SU-DHL-6 (cell line): ENCODE results near the gene SEMA6D.

ENCODE experiments used
- H2AFZ ChIP-seq: fragments of 200-600 bp; sonication (generic); 2 replicates; pipeline ENCODE4 v1.6.1; 2014; ENCODE audit warnings: low read depth, mild to moderate bottlenecking, moderate library complexity, mixed read lengths, antibody characterized with exemption, low read length; ENCODE audit not compliant: severe bottlenecking
- H3F3A ChIP-seq: fragments of 200-600 bp; shearing (Covaris generic); 2 replicates; pipeline ENCODE4 v1.6.0; 2016; ENCODE audit warnings: antibody characterized with exemption, mild to moderate bottlenecking; ENCODE audit not compliant: insufficient read depth
- H3K27ac ChIP-seq: fragments of 200-600 bp; sonication (generic); 2 replicates; pipeline ENCODE4 v1.5.1; 2016; ENCODE audit warnings: low read depth, mild to moderate bottlenecking, low read length, moderate library complexity, mixed read lengths
- H3K27me3 ChIP-seq: fragments of 200-600 bp; sonication (generic), shearing (Covaris generic); 2 replicates; pipeline ENCODE4 v1.6.0; 2014; ENCODE audit warnings: mild to moderate bottlenecking, low read length
- H3K36me3 ChIP-seq: fragments of 200-600 bp; sonication (generic); 2 replicates; pipeline ENCODE4 v1.6.1; 2014; ENCODE audit warnings: mild to moderate bottlenecking, low read length, mixed read lengths
- H3K4me2 ChIP-seq: fragments of 300-600, 200-600 bp; shearing (Covaris generic), sonication (generic); 2 replicates; pipeline ENCODE4 v1.6.0; 2014; ENCODE audit warnings: low read length, low read depth, mild to moderate bottlenecking; ENCODE audit not compliant: poor library complexity, severe bottlenecking
- H3K4me3 ChIP-seq: fragments of 200-600 bp; sonication (generic); 2 replicates; pipeline ENCODE4 v1.5.1; 2014; ENCODE audit warnings: antibody characterized with exemption, low read length, mild to moderate bottlenecking, mixed read lengths; ENCODE audit not compliant: insufficient read depth, poor library complexity, severe bottlenecking
- H3K79me2 ChIP-seq: fragments of 200-600 bp; sonication (generic); 2 replicates; pipeline ENCODE4 v1.6.1; 2014; ENCODE audit warnings: mild to moderate bottlenecking, low read length, moderate library complexity; ENCODE audit not compliant: insufficient read depth
- H3K9ac ChIP-seq: fragments of 200-600 bp; sonication (generic); 2 replicates; pipeline ENCODE4 v1.7.0; 2014; ENCODE audit warnings: mild to moderate bottlenecking, low read length
- H3K9me2 ChIP-seq: fragments of 200-600 bp; sonication (generic); replicated peaks from 2 replicates; pipeline ENCODE4 v1.6.1; 2014; ENCODE audit warnings: low read length; ENCODE audit not compliant: insufficient read depth
- H3K9me3 ChIP-seq: fragments of 200-600 bp; sonication (generic); 2 replicates; pipeline ENCODE4 v1.6.1; 2014; ENCODE audit warnings: low read length, mixed read lengths; ENCODE audit not compliant: insufficient read depth
- H4K20me1 ChIP-seq: fragments of 200-600 bp; sonication (generic); 2 replicates; pipeline ENCODE4 v1.6.1; 2014; ENCODE audit warnings: low read depth, mild to moderate bottlenecking, antibody characterized with exemption, low read length, moderate library complexity, mixed read lengths
- EZH2phosphoT487 ChIP-seq: fragments of 200-600 bp; sonication (generic), shearing (Covaris generic); conservative IDR thresholded peaks from 2 replicates; pipeline ENCODE4 v1.6.1; 2018; ENCODE audit warnings: mild to moderate bottlenecking, antibody characterized with exemption, low read length, moderate library complexity, mixed read lengths
- TF ChIP-seq, protein P1 (sequence below): fragments of 200-600 bp; sonication (generic); IDR thresholded peaks from one replicate; pipeline ENCODE4 v1.5.1; 2017; ENCODE audit warnings: antibody characterized with exemption, mild to moderate bottlenecking, low read length, moderate library complexity; ENCODE audit not compliant: insufficient read depth, poor library complexity, severe bottlenecking

SEMA6D gene

DNA sequence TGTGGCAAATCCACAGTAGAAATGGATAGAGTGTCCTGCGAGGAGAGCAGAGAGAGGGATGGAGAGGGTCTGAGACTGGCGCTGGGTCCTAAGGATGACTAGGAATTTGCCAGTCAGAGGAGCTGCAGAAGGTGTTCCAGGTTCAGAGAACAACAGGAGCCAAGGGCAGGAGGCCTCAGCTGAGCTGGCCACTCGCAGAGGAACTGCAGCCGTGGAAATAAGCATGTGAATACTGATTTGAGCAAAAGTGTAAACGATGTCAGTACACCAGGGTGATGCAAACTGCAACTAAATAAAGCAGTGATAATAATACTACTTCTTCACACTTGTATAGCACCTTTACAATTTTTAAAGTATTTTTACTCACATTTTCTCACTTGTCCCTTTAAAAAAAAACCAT lies 24.6 kb downstream of the SEMA6D start:
- H3K27ac ChIP-seq = no peak overlapping the region
- no peak overlapping the region for H3K9ac ChIP-seq
- no peaks in the 10 kb centered on the region for H3F3A ChIP-seq
- no peaks in the 10 kb centered on the region for H4K20me1 ChIP-seq
- no peak overlapping the region for H3K4me2 ChIP-seq
- TF ChIP-seq, protein P1, sequence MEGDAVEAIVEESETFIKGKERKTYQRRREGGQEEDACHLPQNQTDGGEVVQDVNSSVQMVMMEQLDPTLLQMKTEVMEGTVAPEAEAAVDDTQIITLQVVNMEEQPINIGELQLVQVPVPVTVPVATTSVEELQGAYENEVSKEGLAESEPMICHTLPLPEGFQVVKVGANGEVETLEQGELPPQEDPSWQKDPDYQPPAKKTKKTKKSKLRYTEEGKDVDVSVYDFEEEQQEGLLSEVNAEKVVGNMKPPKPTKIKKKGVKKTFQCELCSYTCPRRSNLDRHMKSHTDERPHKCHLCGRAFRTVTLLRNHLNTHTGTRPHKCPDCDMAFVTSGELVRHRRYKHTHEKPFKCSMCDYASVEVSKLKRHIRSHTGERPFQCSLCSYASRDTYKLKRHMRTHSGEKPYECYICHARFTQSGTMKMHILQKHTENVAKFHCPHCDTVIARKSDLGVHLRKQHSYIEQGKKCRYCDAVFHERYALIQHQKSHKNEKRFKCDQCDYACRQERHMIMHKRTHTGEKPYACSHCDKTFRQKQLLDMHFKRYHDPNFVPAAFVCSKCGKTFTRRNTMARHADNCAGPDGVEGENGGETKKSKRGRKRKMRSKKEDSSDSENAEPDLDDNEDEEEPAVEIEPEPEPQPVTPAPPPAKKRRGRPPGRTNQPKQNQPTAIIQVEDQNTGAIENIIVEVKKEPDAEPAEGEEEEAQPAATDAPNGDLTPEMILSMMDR = no peak
- TF ChIP-seq EZH2phosphoT487 = no peak
- no peak overlapping the region for H2AFZ ChIP-seq
- H3K27me3 ChIP-seq = no peaks in the 10 kb centered on the region
- no peaks in the 10 kb centered on the region for H3K9me2 ChIP-seq
- H3K9me3 ChIP-seq = no peaks in the 10 kb centered on the region
- H3K79me2 ChIP-seq = no peaks in the 10 kb centered on the region
- no peak overlapping the region for H3K4me3 ChIP-seq
- no peaks in the 10 kb centered on the region for H3K36me3 ChIP-seq

DNA sequence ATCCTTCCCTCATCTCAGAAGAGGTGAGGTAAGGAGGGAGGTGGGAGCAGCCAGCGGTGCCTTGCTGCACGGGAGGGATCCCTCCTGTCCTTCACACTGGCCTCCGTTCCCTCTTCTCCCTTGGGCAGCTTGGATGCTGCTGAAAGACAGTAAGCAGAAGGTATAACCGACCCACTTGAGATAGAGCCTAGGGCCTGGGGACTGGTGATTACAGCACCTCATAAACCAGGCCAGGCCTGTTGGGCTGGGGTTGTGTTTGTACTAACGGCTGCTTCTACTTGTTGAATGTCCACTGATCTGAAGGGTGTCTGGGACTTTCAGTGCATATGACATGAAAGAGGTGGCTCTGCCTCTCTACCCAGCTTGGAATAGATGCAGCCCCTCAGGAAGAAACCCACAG lies 25.0 kb downstream of the SEMA6D start:
- H2AFZ ChIP-seq = no peak overlapping the region
- no peak overlapping the region for H3K27ac ChIP-seq
- H3K4me2 ChIP-seq = no peak overlapping the region
- H3K79me2 ChIP-seq = no peaks in the 10 kb centered on the region
- no peaks in the 10 kb centered on the region for H3K9me3 ChIP-seq
- no peaks in the 10 kb centered on the region for H3K27me3 ChIP-seq
- H3K9ac ChIP-seq = no peak overlapping the region
- no peaks in the 10 kb centered on the region for H3K36me3 ChIP-seq
- no peaks in the 10 kb centered on the region for H3K9me2 ChIP-seq
- no peak overlapping the region for H3K4me3 ChIP-seq
- H4K20me1 ChIP-seq = no peaks in the 10 kb centered on the region
- H3F3A ChIP-seq = no peaks in the 10 kb centered on the region
- TF ChIP-seq, protein P1 = no peak
- no peak for TF ChIP-seq EZH2phosphoT487

DNA sequence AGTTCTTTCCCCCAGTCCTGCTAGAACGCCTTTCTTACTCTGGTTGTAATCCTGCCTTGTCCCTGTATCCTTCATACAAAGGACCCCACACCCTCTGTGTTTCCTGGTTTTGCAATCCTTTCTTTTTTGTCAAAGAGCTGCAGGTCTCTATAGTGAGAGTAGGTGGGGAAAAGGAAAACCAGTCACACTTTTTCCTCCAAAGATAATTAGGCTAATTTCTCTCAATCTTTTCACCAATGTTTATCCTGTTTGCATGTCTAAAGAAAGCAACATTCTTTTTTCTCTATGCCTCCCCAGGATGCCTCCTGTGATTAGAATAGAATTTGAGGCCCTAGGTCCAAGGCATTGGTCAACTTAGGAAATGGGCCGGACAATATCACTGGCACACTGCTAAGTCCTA lies 25.4 kb downstream of the SEMA6D start:
- TF ChIP-seq, protein P1 = no peak
- no peaks in the 10 kb centered on the region for H3K27me3 ChIP-seq
- H3K36me3 ChIP-seq = no peaks in the 10 kb centered on the region
- H3F3A ChIP-seq = no peaks in the 10 kb centered on the region
- no peaks in the 10 kb centered on the region for H3K9me3 ChIP-seq
- H3K9ac ChIP-seq = no peak overlapping the region
- no peak overlapping the region for H3K27ac ChIP-seq
- no peaks in the 10 kb centered on the region for H3K9me2 ChIP-seq
- H3K4me3 ChIP-seq = no peak overlapping the region
- H2AFZ ChIP-seq = no peak overlapping the region
- no peak overlapping the region for H3K4me2 ChIP-seq
- no peaks in the 10 kb centered on the region for H3K79me2 ChIP-seq
- no peaks in the 10 kb centered on the region for H4K20me1 ChIP-seq

DNA sequence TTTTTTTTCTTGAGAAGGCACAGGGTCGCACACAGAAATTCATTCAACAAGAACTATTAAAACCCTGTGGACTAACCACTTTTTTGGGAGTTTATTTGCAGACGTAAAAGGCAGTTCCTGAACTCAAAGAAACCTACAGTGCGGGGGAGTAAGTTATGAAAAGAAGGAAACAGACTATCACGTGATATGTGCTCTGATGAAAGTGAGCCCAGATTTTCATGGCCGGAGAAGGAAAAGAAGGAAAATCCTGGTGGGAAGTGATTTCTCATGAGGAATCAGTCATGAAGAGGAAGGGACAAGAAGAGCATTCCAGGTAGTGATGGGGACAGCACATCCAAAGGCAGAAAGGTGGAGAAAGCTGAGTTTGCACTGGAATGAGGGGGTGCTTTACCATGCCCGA lies 26.1 kb downstream of the SEMA6D start:
- H3K9me3 ChIP-seq = no peaks in the 10 kb centered on the region
- H3K79me2 ChIP-seq = no peaks in the 10 kb centered on the region
- no peaks in the 10 kb centered on the region for H3K36me3 ChIP-seq
- TF ChIP-seq, protein P1 = no peak
- no peak for TF ChIP-seq EZH2phosphoT487
- no peak overlapping the region for H3K4me3 ChIP-seq
- no peaks in the 10 kb centered on the region for H4K20me1 ChIP-seq
- H3K27ac ChIP-seq = no peak overlapping the region
- H3K9me2 ChIP-seq = no peaks in the 10 kb centered on the region
- H2AFZ ChIP-seq = no peak overlapping the region
- no peak overlapping the region for H3K9ac ChIP-seq
- H3K27me3 ChIP-seq = no peaks in the 10 kb centered on the region
- no peak overlapping the region for H3K4me2 ChIP-seq
- no peaks in the 10 kb centered on the region for H3F3A ChIP-seq
